ENCODE data around the gene PTPRR. TPM values are rescaled to one million over a fixed set of nuclear protein-coding genes. Genes with fewer than 3 reads are reported as not detected.

The PTPRR gene
- total and polyA plus RNA-seq, 2 donors = 0.73 to 2.7 TPM

GRCh38 chr12:70842136-70842535 is 78.4 kb downstream of the PTPRR start:
- WGBS = 97% methylated on average over 1 of the region's 1 CpG
- no peak overlapping the region for H3K4me3 ChIP-seq (ENCODE audit: low read depth, low read length)

GRCh38 chr12:70840656-70841350 is 79.7 kb downstream of the PTPRR start:
- Histone ChIP-seq H3K27ac (ENCODE audit: low read depth) (no peak overlapping the region), H3K4me1 (ENCODE audit: insufficient read depth) (no peaks in the 10 kb centered on the region), H3K4me3 (ENCODE audit: low read depth, low read length) (no peak overlapping the region), H3K36me3 (ENCODE audit: insufficient read depth) (no peaks in the 10 kb centered on the region)
- DNase-seq (ENCODE audit: extremely low spot score) = no peak
- 54% methylated on average over 4 of the region's 4 CpGs for WGBS

More at GRCh38 chr12:70842136-70842535, 78.4 kb downstream of the PTPRR start:
- DNase-seq (ENCODE audit: extremely low spot score) = no peak
- H3K4me1 ChIP-seq (ENCODE audit: insufficient read depth) = no peaks in the 10 kb centered on the region
- no peaks in the 10 kb centered on the region for H3K36me3 ChIP-seq (ENCODE audit: insufficient read depth)
- no peak overlapping the region for H3K27ac ChIP-seq (ENCODE audit: low read depth)

GRCh38 chr12:70839544-70839943 is 81.0 kb downstream of the PTPRR start:
- Histone ChIP-seq H3K36me3 (ENCODE audit: insufficient read depth) (no peaks in the 10 kb centered on the region), H3K4me1 (ENCODE audit: insufficient read depth) (no peaks in the 10 kb centered on the region), H3K27ac (ENCODE audit: low read depth) (no peak overlapping the region), H3K4me3 (ENCODE audit: low read depth, low read length) (no peak overlapping the region)
- no peak for DNase-seq (ENCODE audit: extremely low spot score)
- WGBS = 68% methylated on average over 3 of the region's 3 CpGs

GRCh38 chr12:70838127-70838526 is 82.4 kb downstream of the PTPRR start:
- no peak for DNase-seq (ENCODE audit: extremely low spot score)
- Histone ChIP-seq H3K4me1 (ENCODE audit: insufficient read depth) (no peaks in the 10 kb centered on the region), H3K27ac (ENCODE audit: low read depth) (no peak overlapping the region), H3K36me3 (ENCODE audit: insufficient read depth) (no peaks in the 10 kb centered on the region), H3K4me3 (ENCODE audit: low read depth, low read length) (no peak overlapping the region)
- 60% methylated on average over 2 of the region's 2 CpGs for WGBS

GRCh38 chr12:70837026-70837425 is 83.5 kb downstream of the PTPRR start:
- no peak for DNase-seq (ENCODE audit: extremely low spot score)
- no peaks in the 10 kb centered on the region for H3K4me1 ChIP-seq (ENCODE audit: insufficient read depth)
- no peak overlapping the region for H3K4me3 ChIP-seq (ENCODE audit: low read depth, low read length)
- H3K36me3 ChIP-seq (ENCODE audit: insufficient read depth) = no peaks in the 10 kb centered on the region
- H3K27ac ChIP-seq (ENCODE audit: low read depth) = no peak overlapping the region

GRCh38 chr12:70835948-70836347 is 84.6 kb downstream of the PTPRR start:
- DNase-seq (ENCODE audit: extremely low spot score) = no peak
- H3K36me3 ChIP-seq (ENCODE audit: insufficient read depth) = no peaks in the 10 kb centered on the region
- no peak overlapping the region for H3K4me3 ChIP-seq (ENCODE audit: low read depth, low read length)
- 82% methylated on average over 2 of the region's 2 CpGs for whole genome bisulfite sequencing
- H3K27ac ChIP-seq (ENCODE audit: low read depth) = no peak overlapping the region
- H3K4me1 ChIP-seq (ENCODE audit: insufficient read depth) = no peaks in the 10 kb centered on the region

GRCh38 chr12:70831543-70831942 is 89.0 kb downstream of the PTPRR start:
- no peak overlapping the region for H3K27ac ChIP-seq (ENCODE audit: low read depth)
- H3K36me3 ChIP-seq (ENCODE audit: insufficient read depth) = no peaks in the 10 kb centered on the region
- no peak overlapping the region for H3K4me3 ChIP-seq (ENCODE audit: low read depth, low read length)
- no peak for DNase-seq (ENCODE audit: extremely low spot score)
- no peaks in the 10 kb centered on the region for H3K4me1 ChIP-seq (ENCODE audit: insufficient read depth)
- 37% methylated on average over 2 of the region's 2 CpGs for WGBS

GRCh38 chr12:70830221-70831061 is 90.1 kb downstream of the PTPRR start:
- no peak for DNase-seq (ENCODE audit: extremely low spot score)
- 79% methylated on average over 4 of the region's 4 CpGs for WGBS
- Histone ChIP-seq H3K36me3 (ENCODE audit: insufficient read depth) (no peaks in the 10 kb centered on the region), H3K4me3 (ENCODE audit: low read depth, low read length) (no peak overlapping the region), H3K4me1 (ENCODE audit: insufficient read depth) (no peaks in the 10 kb centered on the region), H3K27ac (ENCODE audit: low read depth) (no peak overlapping the region)

- Histone ChIP-seq H3K4me3 (ENCODE audit: low read depth, low read length) (no peak overlapping the region), H3K27ac (ENCODE audit: low read depth) (no peak overlapping the region), H3K36me3 (ENCODE audit: insufficient read depth) (no peaks in the 10 kb centered on the region), H3K4me1 (ENCODE audit: insufficient read depth) (no peaks in the 10 kb centered on the region)
- DNase-seq (ENCODE audit: extremely low spot score) = no peak
- WGBS = 95% methylated on average over 1 of the region's 1 CpG
These were observed 91.5 kb downstream of the PTPRR start for GRCh38 chr12:70829070-70829469.

GRCh38 chr12:70828351-70828750 is 92.2 kb downstream of the PTPRR start:
- Histone ChIP-seq H3K27ac (ENCODE audit: low read depth) (no peak overlapping the region), H3K36me3 (ENCODE audit: insufficient read depth) (no peaks in the 10 kb centered on the region), H3K4me1 (ENCODE audit: insufficient read depth) (no peaks in the 10 kb centered on the region), H3K4me3 (ENCODE audit: low read depth, low read length) (no peak overlapping the region)
- DNase-seq (ENCODE audit: extremely low spot score) = no peak
- WGBS = 83% methylated on average over 2 of the region's 2 CpGs

GRCh38 chr12:70826156-70826555 is 94.4 kb downstream of the PTPRR start:
- no peak for DNase-seq (ENCODE audit: extremely low spot score)
- Histone ChIP-seq H3K27ac (ENCODE audit: low read depth) (no peak overlapping the region), H3K4me1 (ENCODE audit: insufficient read depth) (no peaks in the 10 kb centered on the region), H3K4me3 (ENCODE audit: low read depth, low read length) (no peak overlapping the region), H3K36me3 (ENCODE audit: insufficient read depth) (no peaks in the 10 kb centered on the region)
- 32% methylated on average over 3 of the region's 3 CpGs for WGBS

GRCh38 chr12:70824511-70824910 is 96.0 kb downstream of the PTPRR start:
- no peaks in the 10 kb centered on the region for H3K4me1 ChIP-seq (ENCODE audit: insufficient read depth)
- H3K36me3 ChIP-seq (ENCODE audit: insufficient read depth) = no peaks in the 10 kb centered on the region
- H3K4me3 ChIP-seq (ENCODE audit: low read depth, low read length) = no peak overlapping the region
- 68% methylated on average over 4 of the region's 4 CpGs for WGBS
- no peak for DNase-seq (ENCODE audit: extremely low spot score)
- no peak overlapping the region for H3K27ac ChIP-seq (ENCODE audit: low read depth)

- no peak overlapping the region for H3K27ac ChIP-seq (ENCODE audit: low read depth)
- DNase-seq (ENCODE audit: extremely low spot score) = no peak
- WGBS = 67% methylated on average over 7 of the region's 7 CpGs
- H3K36me3 ChIP-seq (ENCODE audit: insufficient read depth) = no peaks in the 10 kb centered on the region
- no peaks in the 10 kb centered on the region for H3K4me1 ChIP-seq (ENCODE audit: insufficient read depth)
- no peak overlapping the region for H3K4me3 ChIP-seq (ENCODE audit: low read depth, low read length)
These were observed 97.2 kb downstream of the PTPRR start for GRCh38 chr12:70823182-70823976.

Data from urinary bladder (tissue), 4 donors.